ENCODE data around the gene MORN4. TPM values are rescaled to one million over a fixed set of nuclear protein-coding genes. Genes with fewer than 3 reads are reported as not detected.

MORN4 gene
- total and polyA plus RNA-seq, 9 of the 15 experiments (the other 6 are each of a cell fraction or from before 2014, with no cell fraction given): 8.3 to 23.9 (median 11.7) TPM

DNA sequence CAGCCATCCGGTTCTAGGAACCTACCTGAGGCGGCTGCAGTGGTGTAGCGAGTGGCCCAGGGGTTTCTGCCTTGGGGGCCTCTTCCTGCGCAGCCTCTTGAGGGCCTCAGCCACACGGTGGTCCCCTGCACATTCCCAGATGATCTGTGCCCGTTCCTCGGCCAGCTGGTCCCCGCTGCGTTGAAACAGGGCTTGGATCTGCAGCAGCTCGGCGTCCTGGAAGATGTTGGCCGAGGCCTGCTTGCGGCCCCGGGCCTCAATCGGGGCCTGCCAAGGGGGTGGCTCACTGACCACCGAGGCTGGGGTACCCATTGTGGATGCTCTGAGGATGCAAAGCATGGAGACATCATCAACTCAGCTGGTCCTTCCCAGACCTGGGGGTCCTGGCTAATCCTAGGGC lies 46.3 kb upstream of the MORN4 start:
- ChIA-PET CTCF (ENCODE audit: low intra/inter-chr PET ratio) (no interaction called here), POLR2A (interaction anchor here (0.5 to 1.9 kb wide), 2 partner anchors 14 to 57 kb away, joined by 3 to 5 read pairs; partner anchors contain the start of gene ZFYVE27)
- H3K27me3 ChIP-seq (ENCODE audit: control insufficient read depth in 2 of 2, insufficient read depth in 2 of 2, low read length in 2 of 2): no peaks in the 10 kb centered on the region
- no peaks in the 10 kb centered on the region; the same call in 1 of the 2 replicates for H4K20me1 ChIP-seq (replicated peaks; ENCODE audit: control insufficient read depth, insufficient read depth, low read length)
- 90% methylated on average over 16 of the region's 16 CpGs for WGBS (ENCODE audit: insufficient coverage, low coverage, missing lambda C conversion rate)
- H3K9ac ChIP-seq (ENCODE audit: insufficient read depth in 1 of 2, low read depth in 2 of 2, low read length in 2 of 2): no peak overlapping the region; a peak in 1 of 4 replicates
- H3K79me2 ChIP-seq (ENCODE audit: control insufficient read depth, insufficient read depth, low read length): peaks cover 10% of the 10 kb centered on the region; the same call in 2 of the 3 replicates
- no peak overlapping the region for H3K4me3 ChIP-seq
- H3K9me1 ChIP-seq (ENCODE audit: control insufficient read depth, insufficient read depth, low read length): no peaks in the 10 kb centered on the region
- no peak for FAIRE-seq
- no peak for DNase-seq (ENCODE audit: extremely low read depth in 1 of 4, low spot score in 3 of 4)
- H3K27ac ChIP-seq (ENCODE audit: extremely low read depth, low read depth, low read length): no peak overlapping the region
- no peak overlapping the region for H3K4me2 ChIP-seq (ENCODE audit: insufficient read depth, low read length)
- no peaks in the 10 kb centered on the region for H3K9me3 ChIP-seq (replicated peaks; ENCODE audit: control insufficient read depth, insufficient read depth, low read depth, low read length)
- in situ Hi-C loops (cut with MboI): no loop called here
- BruUV-seq (replicated peaks): no TSS peak
- intact Hi-C loops (cut with micrococcal nuclease): no loop called here
- TF ChIP-seq POLR2G (IDR thresholded peaks at IDR 0.05; ENCODE audit: low read depth, low read length): peak; percentile 53; the same call in 1 of the 2 replicates
- no peak for TF ChIP-seq LARP7 (IDR thresholded peaks at IDR 0.05)
- H3K36me3 ChIP-seq (ENCODE audit: control insufficient read depth, insufficient read depth, low read length): peaks cover 33% of the 10 kb centered on the region
- no peak for ATAC-seq
- no peak overlapping the region for H2AFZ ChIP-seq (ENCODE audit: low read depth, low read length)
- H3K4me1 ChIP-seq (replicated peaks in 1 of 2; ENCODE audit: control insufficient read depth in 2 of 2, insufficient read depth in 2 of 2, low read length in 2 of 2): peaks cover 10 to 12% of the 10 kb centered on the region in 2 experiments; a peak in 3 of 5 replicates

DNA sequence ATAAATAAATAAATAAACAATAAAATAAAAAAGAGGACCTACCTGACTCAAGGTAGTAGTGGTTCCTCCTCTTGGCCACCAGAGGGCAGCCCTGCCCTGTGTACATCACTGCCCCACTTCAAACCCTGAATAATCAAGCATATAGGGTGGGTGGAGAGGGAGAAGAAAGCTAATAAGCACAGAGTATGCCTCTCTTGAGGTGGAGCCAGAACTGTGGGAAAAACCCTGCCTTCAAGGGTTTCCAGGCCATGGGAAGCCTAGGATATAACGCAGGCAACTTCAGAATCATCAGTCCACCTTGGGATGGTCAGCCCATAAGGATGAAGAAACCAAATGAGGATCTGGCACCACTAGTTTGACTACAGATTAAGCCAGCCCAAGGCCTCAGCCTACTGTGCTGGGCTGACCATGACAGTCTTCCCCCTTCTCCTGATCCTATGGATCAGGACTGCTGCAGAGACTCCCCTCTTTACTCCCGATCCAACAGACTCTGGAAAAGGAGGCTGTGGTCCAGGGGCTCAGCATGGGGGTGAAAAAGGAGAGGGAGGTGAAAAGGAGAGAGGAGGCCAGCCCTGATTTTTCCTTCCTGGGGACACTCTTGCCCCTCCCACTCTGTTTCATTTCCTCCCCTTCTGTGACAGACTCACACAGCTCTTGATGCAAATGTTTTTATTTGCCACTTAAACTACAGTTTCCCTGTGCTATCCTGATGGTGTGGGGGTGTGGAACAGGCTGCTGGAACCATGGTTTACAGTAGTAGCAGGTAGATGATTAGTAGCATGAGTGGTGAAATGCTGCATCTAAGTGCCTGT lies 43.7 kb upstream of the MORN4 start:
- no peaks in the 10 kb centered on the region for H3K9me1 ChIP-seq (ENCODE audit: control insufficient read depth, insufficient read depth, low read length)
- POLR2A ChIA-PET: interaction anchor here (0.6 to 1.3 kb wide), 4 partner anchors 10 to 229 kb away, joined by 3 to 7 read pairs (median 4); partner anchors contain the start of gene AVPI1
- H3K27me3 ChIP-seq (ENCODE audit: control insufficient read depth in 2 of 2, insufficient read depth in 2 of 2, low read length in 2 of 2): no peaks in the 10 kb centered on the region
- ATAC-seq: peak; percentile 89
- H3K9me3 ChIP-seq (replicated peaks; ENCODE audit: control insufficient read depth, insufficient read depth, low read depth, low read length): no peaks in the 10 kb centered on the region
- H2AFZ ChIP-seq (ENCODE audit: low read depth, low read length): no peak overlapping the region
- no TSS peak for BruUV-seq (replicated peaks)
- intact Hi-C loops (cut with micrococcal nuclease): loop anchor here (2.0 kb wide), 2 partner anchors 24 to 54 kb away; no protein-coding TSS in a partner anchor
- no peaks in the 10 kb centered on the region for H3K79me2 ChIP-seq (ENCODE audit: control insufficient read depth, insufficient read depth, low read length)
- FAIRE-seq: peak; percentile 74
- CTCF ChIA-PET (ENCODE audit: low intra/inter-chr PET ratio): interaction anchor here (1.7 kb wide), 1 partner anchor 54 kb away, joined by 19 read pairs; no protein-coding TSS in a partner anchor
- no peak overlapping the region for H3K4me2 ChIP-seq (ENCODE audit: insufficient read depth, low read length)
- H4K20me1 ChIP-seq (replicated peaks; ENCODE audit: control insufficient read depth, insufficient read depth, low read length): no peaks in the 10 kb centered on the region
- H3K36me3 ChIP-seq (ENCODE audit: control insufficient read depth, insufficient read depth, low read length): peaks cover 47% of the 10 kb centered on the region
- DNase-seq (ENCODE audit: extremely low read depth in 1 of 4, low spot score in 3 of 4): peak; percentile 55 to 69 (median 60)
- no peak overlapping the region for H3K27ac ChIP-seq (ENCODE audit: extremely low read depth, low read depth, low read length)
- peaks cover 2 to 9% of the 10 kb centered on the region in 2 experiments; a peak in 3 of 5 replicates for H3K4me1 ChIP-seq (replicated peaks in 1 of 2; ENCODE audit: control insufficient read depth in 2 of 2, insufficient read depth in 2 of 2, low read length in 2 of 2)
- in situ Hi-C loops (cut with MboI): no loop called here
- H3K9ac ChIP-seq (ENCODE audit: insufficient read depth in 1 of 2, low read depth in 2 of 2, low read length in 2 of 2): no peak overlapping the region
- WGBS (ENCODE audit: insufficient coverage, low coverage, missing lambda C conversion rate): 93% methylated on average over 2 of the region's 2 CpGs
- no peak overlapping the region for H3K4me3 ChIP-seq
- TF ChIP-seq SMC3 (conservative IDR thresholded peaks at IDR 0.05; ENCODE audit: insufficient read depth, low read depth, low read length) (peak; percentile 63), POLR2A (conservative IDR thresholded peaks at IDR 0.05) (peak; percentile 56), TCF3 (CRISPR knock-in tag; IDR thresholded peaks at IDR 0.05) (no peak), CC2D1A (IDR thresholded peaks at IDR 0.05) (peak; percentile 50; the same call in 1 of the 2 replicates), SUPT5H (IDR thresholded peaks at IDR 0.05) (peak; percentile 52; the same call in 1 of the 2 replicates)
